ENCODE measurements around the gene DIABLO.

DNA sequence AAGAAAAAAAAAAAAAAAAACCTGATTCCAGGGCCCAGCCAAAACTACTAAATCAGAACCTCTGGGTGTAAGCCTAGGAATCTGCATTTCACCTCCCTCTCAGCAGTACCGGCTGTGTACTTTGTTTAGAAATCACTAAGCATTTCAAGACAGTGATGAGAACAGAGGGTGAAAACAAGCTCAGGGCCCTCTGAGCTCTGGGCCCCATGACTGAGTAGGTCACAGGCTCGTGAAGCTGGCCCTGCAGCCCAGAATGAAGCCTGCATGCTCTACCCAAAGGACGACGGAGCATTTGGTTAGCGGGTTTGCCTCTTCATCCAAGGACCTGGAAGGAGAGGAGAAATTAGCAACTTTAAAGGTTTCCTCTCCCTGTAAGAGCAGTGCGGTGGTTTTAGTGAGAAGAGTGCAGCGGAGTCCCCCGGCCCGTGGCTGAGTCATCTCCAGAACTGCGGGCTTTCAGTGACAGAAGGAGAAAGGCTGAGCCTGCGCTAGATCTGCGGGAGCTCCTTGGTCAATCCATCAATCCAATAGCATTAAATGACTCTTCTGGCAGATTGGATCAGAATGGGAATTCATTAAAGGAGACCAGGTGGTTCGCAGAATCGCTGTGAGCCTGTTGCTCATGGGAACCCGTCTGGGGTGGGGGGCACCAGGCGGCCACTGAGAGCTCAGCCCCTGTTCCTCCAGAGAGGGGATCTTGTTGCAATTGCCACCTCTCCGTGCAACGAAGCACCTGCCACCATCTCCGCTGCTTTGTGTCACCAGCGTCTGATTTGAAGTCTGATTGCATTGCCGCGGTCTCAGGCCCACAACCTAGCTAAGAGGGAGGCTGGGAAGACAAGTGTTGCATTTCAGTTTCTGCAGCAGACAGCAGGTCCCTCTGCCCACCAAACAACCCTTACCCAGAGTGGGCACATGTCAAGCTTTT, 59.2 kb downstream of the DIABLO start:
- TF ChIP-seq, protein P1, sequence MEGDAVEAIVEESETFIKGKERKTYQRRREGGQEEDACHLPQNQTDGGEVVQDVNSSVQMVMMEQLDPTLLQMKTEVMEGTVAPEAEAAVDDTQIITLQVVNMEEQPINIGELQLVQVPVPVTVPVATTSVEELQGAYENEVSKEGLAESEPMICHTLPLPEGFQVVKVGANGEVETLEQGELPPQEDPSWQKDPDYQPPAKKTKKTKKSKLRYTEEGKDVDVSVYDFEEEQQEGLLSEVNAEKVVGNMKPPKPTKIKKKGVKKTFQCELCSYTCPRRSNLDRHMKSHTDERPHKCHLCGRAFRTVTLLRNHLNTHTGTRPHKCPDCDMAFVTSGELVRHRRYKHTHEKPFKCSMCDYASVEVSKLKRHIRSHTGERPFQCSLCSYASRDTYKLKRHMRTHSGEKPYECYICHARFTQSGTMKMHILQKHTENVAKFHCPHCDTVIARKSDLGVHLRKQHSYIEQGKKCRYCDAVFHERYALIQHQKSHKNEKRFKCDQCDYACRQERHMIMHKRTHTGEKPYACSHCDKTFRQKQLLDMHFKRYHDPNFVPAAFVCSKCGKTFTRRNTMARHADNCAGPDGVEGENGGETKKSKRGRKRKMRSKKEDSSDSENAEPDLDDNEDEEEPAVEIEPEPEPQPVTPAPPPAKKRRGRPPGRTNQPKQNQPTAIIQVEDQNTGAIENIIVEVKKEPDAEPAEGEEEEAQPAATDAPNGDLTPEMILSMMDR (conservative IDR thresholded peaks at IDR 0.05): no peak
- TF ChIP-seq EZH2 (IDR thresholded peaks at IDR 0.05; ENCODE audit: low read depth): no peak

Data from PC-9 (cell line).